OCI-LY3 (cell line): ENCODE data around the gene RSPO3.
"Not testable (repeated sequence)": the region's sequence is repeated elsewhere in the genome, so short reads cannot be mapped to it uniquely, and the experiment has no call there.

Experiments used
- H2AFZ ChIP-seq: fragments of 200-600, 300-600 bp; shearing (Covaris generic); 2 replicates; pipeline ENCODE4 v1.6.0; 2014; ENCODE audit warnings: antibody characterized with exemption, low read depth, low read length
- H3K27ac ChIP-seq: fragments of 200-600, 300-600 bp; sonication (generic); 2 replicates; pipeline ENCODE4 v1.5.1; 2014; ENCODE audit warnings: mild to moderate bottlenecking, low read length, moderate library complexity, mixed read lengths
- H3K27me3 ChIP-seq: fragments of 200-600, 300-600 bp; sonication (generic); 2 replicates; pipeline ENCODE4 v1.6.1; 2014; ENCODE audit warnings: low read depth, low read length, mixed read lengths
- H3K36me3 ChIP-seq: fragments of 200-600, 300-600 bp; sonication (generic); replicated peaks from 2 replicates; pipeline ENCODE3; 2014; ENCODE audit warnings: low read depth, low read length, mixed read lengths
- H3K4me1 ChIP-seq: fragments of 300-600, 200-600 bp; sonication (generic); 2 replicates; pipeline ENCODE4 v1.6.1; 2014; ENCODE audit warnings: low read length, mixed read lengths
- H3K4me2 ChIP-seq: fragments of 200-600, 300-600 bp; sonication (generic); 2 replicates; pipeline ENCODE4 v1.6.1; 2014; ENCODE audit warnings: low read length, mixed read lengths
- H3K4me3 ChIP-seq: fragments of 300-600, 200-600 bp; sonication (generic); 2 replicates; pipeline ENCODE4 v1.5.1; 2014; ENCODE audit warnings: antibody characterized with exemption, mild to moderate bottlenecking, low read length, moderate library complexity
- H3K79me2 ChIP-seq: fragments of 300-600, 200-600 bp; shearing (Covaris generic); 2 replicates; pipeline ENCODE4 v1.6.1; 2014; ENCODE audit warnings: mild to moderate bottlenecking, low read length, mixed read lengths
- H3K9ac ChIP-seq: fragments of 300-600, 200-600 bp; shearing (Covaris generic); 2 replicates; pipeline ENCODE4 v1.6.0; 2014; ENCODE audit warnings: mild to moderate bottlenecking, low read length, moderate library complexity
- H3K9me3 ChIP-seq: fragments of 200-600, 300-600 bp; shearing (Covaris generic); 2 replicates; pipeline ENCODE4 v1.6.1; 2014; ENCODE audit warnings: low read length, mixed read lengths; ENCODE audit not compliant: insufficient read depth
- H4K20me1 ChIP-seq: fragments of 200-600, 300-600 bp; sonication (generic); 2 replicates; pipeline ENCODE4 v1.6.1; 2016; ENCODE audit warnings: low read length, mixed read lengths; ENCODE audit not compliant: insufficient read depth
- EZH2phosphoT487 ChIP-seq: fragments of 200-600 bp; shearing (Covaris generic); IDR thresholded peaks from 2 replicates; pipeline ENCODE4 v1.6.1; 2018; ENCODE audit warnings: antibody characterized with exemption, mixed run types, low read depth
- TF ChIP-seq, protein P1 (sequence below): fragments of 200-600, 300-600 bp; sonication (generic); IDR thresholded peaks from 2 replicates; pipeline ENCODE4 v1.5.1; 2014; ENCODE audit warnings: antibody characterized with exemption, low read length, low read depth

Gene RSPO3

DNA sequence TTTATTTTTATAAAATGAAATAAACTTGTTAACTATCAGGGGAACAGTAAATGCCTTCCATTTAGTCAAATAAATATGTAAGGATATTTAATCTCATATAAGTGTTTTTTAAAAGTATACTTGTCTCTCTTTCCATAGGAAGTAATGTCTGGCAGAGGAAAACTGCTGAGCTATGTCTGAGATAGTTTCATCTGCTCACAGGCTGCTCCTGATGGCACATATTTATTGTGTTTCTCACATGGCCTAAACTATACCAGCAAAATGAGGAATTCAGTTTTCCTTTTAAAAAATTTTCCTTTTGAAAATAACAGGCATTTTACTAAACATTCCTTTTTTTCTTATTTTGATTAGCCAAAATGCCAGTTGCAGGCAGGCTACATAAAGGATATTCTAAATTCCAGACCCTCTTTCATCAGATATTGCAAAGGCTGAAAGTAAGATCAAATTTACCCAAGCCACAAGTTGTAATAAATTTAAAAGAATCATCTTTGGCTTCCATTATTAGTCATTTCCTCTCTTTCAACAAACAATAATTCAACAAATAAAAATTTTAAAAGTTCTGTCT, 88.1 kb downstream of the RSPO3 start:
- Histone ChIP-seq H3K27ac (no peak overlapping the region), H3K4me2 (no peak overlapping the region), H3K4me1 (no peaks in the 10 kb centered on the region), H2AFZ (no peak overlapping the region), H3K4me3 (no peak overlapping the region), H3K9me3 (no peaks in the 10 kb centered on the region), H3K9ac (no peak overlapping the region), H3K36me3 (no peaks in the 10 kb centered on the region), H3K79me2 (no peaks in the 10 kb centered on the region), H4K20me1 (no peaks in the 10 kb centered on the region), H3K27me3 (no peaks in the 10 kb centered on the region)
- TF ChIP-seq EZH2phosphoT487, result no peak
- TF ChIP-seq, protein P1, sequence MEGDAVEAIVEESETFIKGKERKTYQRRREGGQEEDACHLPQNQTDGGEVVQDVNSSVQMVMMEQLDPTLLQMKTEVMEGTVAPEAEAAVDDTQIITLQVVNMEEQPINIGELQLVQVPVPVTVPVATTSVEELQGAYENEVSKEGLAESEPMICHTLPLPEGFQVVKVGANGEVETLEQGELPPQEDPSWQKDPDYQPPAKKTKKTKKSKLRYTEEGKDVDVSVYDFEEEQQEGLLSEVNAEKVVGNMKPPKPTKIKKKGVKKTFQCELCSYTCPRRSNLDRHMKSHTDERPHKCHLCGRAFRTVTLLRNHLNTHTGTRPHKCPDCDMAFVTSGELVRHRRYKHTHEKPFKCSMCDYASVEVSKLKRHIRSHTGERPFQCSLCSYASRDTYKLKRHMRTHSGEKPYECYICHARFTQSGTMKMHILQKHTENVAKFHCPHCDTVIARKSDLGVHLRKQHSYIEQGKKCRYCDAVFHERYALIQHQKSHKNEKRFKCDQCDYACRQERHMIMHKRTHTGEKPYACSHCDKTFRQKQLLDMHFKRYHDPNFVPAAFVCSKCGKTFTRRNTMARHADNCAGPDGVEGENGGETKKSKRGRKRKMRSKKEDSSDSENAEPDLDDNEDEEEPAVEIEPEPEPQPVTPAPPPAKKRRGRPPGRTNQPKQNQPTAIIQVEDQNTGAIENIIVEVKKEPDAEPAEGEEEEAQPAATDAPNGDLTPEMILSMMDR, result no peak

DNA sequence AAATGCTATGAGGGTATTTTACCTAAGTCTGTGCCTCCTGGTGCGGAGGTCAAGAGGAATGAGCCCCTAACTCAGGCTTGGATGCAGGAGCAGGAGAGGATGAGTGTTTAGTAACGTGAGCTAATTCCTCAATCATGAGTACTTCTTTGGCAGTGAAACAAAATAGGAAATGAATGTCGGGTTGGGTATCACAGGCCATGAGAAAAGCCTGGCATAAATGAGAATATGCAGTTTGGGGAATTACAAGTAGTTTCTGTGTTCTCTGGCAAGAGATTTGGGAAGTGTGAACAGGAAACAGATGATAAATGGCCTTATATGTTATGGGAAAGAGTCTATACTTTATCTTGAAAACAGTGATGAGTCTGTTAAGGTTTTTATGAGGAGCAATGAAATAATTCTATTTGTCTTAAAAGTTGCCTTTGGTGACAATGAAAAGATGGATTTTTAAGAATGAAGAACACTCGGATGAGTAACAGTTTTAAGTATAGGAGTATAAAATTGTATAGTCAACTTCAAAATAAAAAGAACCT, 89.2 kb downstream of the RSPO3 start:
- Histone ChIP-seq H3K27ac (no peak overlapping the region), H3K4me1 (no peaks in the 10 kb centered on the region), H3K27me3 (no peaks in the 10 kb centered on the region), H3K9me3 (no peaks in the 10 kb centered on the region), H4K20me1 (no peaks in the 10 kb centered on the region), H3K4me2 (no peak overlapping the region), H3K9ac (no peak overlapping the region), H3K79me2 (no peaks in the 10 kb centered on the region), H2AFZ (no peak overlapping the region), H3K4me3 (no peak overlapping the region), H3K36me3 (no peaks in the 10 kb centered on the region)
- TF ChIP-seq EZH2phosphoT487, result no peak
- TF ChIP-seq, protein P1, result no peak

DNA sequence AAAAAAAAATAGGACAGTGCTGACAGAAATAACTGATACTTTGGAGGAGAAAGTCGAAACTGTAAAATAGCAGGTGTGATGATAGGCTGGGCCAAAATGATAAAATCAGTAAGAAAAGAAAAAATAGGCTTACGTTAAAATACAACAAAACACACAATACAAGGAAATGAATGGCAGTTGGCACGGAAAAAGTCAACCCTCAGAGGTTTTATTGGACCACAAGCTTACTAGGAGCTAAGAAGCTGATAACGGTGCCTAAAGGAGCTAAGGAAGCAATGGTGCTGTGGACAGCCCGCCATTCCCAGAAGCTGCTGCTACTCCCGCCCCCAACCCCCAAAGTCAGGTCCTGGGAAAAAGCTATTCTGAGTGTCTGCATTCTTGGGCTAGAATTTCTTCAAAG, 92.3 kb downstream of the RSPO3 start:
- Histone ChIP-seq H3K36me3 (no peaks in the 10 kb centered on the region), H4K20me1 (no peaks in the 10 kb centered on the region), H3K4me1 (no peaks in the 10 kb centered on the region), H3K79me2 (no peaks in the 10 kb centered on the region), H3K9me3 (no peaks in the 10 kb centered on the region), H3K4me3 (no peak overlapping the region), H3K27me3 (no peaks in the 10 kb centered on the region), H2AFZ (no peak overlapping the region), H3K27ac (no peak overlapping the region), H3K9ac (no peak overlapping the region), H3K4me2 (no peak overlapping the region)
- TF ChIP-seq EZH2phosphoT487, result no peak
- TF ChIP-seq, protein P1, result no peak

DNA sequence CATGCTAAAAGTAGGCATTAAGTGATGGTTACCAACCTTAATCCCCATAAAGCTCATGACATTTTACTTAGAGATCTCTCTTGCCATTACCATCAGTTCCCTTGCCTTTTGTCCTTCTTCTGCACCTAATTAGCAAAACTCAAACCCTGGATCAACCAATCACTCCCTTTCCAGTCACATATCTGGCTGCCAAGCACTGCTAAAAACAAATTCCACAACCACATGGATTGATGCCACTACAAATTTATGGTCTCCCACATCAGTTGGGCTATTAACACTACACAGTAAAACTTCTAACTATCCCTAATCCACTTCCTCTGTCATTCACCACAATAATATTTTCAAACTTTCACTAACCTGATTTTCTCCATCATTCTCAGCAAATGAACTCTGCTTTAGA, 93.9 kb downstream of the RSPO3 start:
- Histone ChIP-seq H3K4me1 (no peaks in the 10 kb centered on the region), H3K79me2 (no peaks in the 10 kb centered on the region), H3K36me3 (no peaks in the 10 kb centered on the region), H3K4me3 (no peak overlapping the region), H3K4me2 (no peak overlapping the region), H2AFZ (no peak overlapping the region), H3K27ac (no peak overlapping the region), H3K9ac (no peak overlapping the region), H3K27me3 (no peaks in the 10 kb centered on the region), H4K20me1 (no peaks in the 10 kb centered on the region), H3K9me3 (no peaks in the 10 kb centered on the region)
- no peak for TF ChIP-seq EZH2phosphoT487
- TF ChIP-seq, protein P1, result no peak

DNA sequence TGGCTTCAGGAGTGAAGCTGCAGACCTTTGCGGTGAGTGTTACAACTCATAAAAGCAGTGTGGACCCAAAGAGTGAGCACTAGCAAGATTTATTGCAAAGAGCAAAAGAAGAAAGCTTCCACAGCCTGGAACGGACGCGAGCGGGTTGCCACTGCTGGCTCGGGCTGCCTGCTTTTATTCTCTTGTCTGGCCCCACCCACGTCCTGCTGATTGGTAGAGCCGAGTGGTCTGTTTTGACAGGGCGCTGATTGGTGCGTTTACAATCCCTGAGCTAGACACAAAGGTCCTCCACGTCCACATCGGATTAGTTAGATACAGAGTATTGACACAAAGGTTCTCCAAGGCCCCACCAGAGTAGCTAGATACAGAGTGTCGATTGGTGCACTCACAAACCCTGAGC, 95.6 kb downstream of the RSPO3 start:
- not testable (repeated sequence) for H3K9ac ChIP-seq, H3K36me3 ChIP-seq, H3K9me3 ChIP-seq, H3K4me2 ChIP-seq, H2AFZ ChIP-seq, H4K20me1 ChIP-seq, H3K79me2 ChIP-seq, H3K4me3 ChIP-seq, H3K27ac ChIP-seq, H3K27me3 ChIP-seq, H3K4me1 ChIP-seq

DNA sequence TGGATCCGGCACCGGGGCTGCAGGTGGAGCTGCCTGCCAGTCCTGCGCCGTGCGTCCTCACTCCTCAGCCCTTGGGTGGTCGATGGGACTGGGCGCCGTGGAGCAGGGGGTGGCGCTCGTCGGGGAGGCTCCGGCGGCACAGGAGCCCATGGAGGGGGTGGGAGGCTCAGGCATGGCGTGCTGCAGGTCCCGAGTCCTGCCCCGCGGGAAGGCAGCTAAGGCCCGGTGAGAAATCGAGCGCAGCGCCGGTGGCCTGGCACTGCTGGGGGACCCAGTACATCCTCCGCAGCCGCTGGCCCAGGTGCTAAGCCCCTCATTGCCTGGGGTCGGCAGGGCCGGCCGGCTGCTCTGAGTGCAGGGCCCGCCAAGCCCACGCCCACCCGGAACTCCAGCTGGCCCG, 96.1 kb downstream of the RSPO3 start:
- not testable (repeated sequence) for H3K27me3 ChIP-seq, H2AFZ ChIP-seq, H4K20me1 ChIP-seq, H3K4me1 ChIP-seq, H3K79me2 ChIP-seq, H3K9me3 ChIP-seq, H3K9ac ChIP-seq, H3K36me3 ChIP-seq, H3K4me3 ChIP-seq, H3K27ac ChIP-seq, H3K4me2 ChIP-seq
